Calu3 (cell line): ENCODE results near the gene ZFR. TPM values are rescaled to one million over a fixed set of nuclear protein-coding genes. Genes with fewer than 3 reads are reported as not detected.

Source experiments
- Bru-seq: library from RNA; stranded (reverse); fragments of 400-500 nt; gene quantifications from one replicate; lab custom pipeline; 2021; lab: Mats Ljungman, UMichigan
- BruChase-seq, 2 experiments: library from RNA; stranded (reverse); fragments of 400-500 nt; gene quantifications; one replicate each; lab custom pipeline; 2021; lab: Mats Ljungman, UMichigan
- BruUV-seq: library from RNA; stranded (reverse); fragments of 400-500 nt; replicated peaks from 2 replicates; lab custom pipeline; 2021; lab: Mats Ljungman, UMichigan
- CTCF ChIA-PET: fragments of 300-600 bp; sonication (Branson Sonifier 250); formaldehyde crosslinking; loops from one replicate; lab custom pipeline; 2022; ENCODE audit warnings: antibody characterized with exemption; lab: Charles Lee
- DNase-seq: peaks from one replicate; pipeline ENCODE4 v3.0.0; 2022
- H3K27ac Mint-ChIP-seq: one replicate; pipeline ENCODE4 v1.8.0; 2022; ENCODE audit warnings: mixed read lengths; ENCODE audit not compliant: unreplicated experiment
- H3K27me3 Mint-ChIP-seq: one replicate; pipeline ENCODE4 v1.8.0; 2022; ENCODE audit warnings: mixed read lengths; ENCODE audit not compliant: unreplicated experiment
- H3K36me3 Mint-ChIP-seq: one replicate; pipeline ENCODE4 v1.8.0; 2022; ENCODE audit warnings: mild to moderate bottlenecking, moderate library complexity, mixed read lengths; ENCODE audit not compliant: insufficient read depth, unreplicated experiment
- H3K4me1 Mint-ChIP-seq: one replicate; pipeline ENCODE4 v1.8.0; 2022; ENCODE audit warnings: mild to moderate bottlenecking, low read depth, mixed read lengths; ENCODE audit not compliant: unreplicated experiment
- H3K4me3 Mint-ChIP-seq: one replicate; pipeline ENCODE4 v1.8.0; 2022; ENCODE audit warnings: mild to moderate bottlenecking, low read depth, moderate library complexity, mixed read lengths; ENCODE audit not compliant: unreplicated experiment
- H3K9me3 Mint-ChIP-seq: one replicate; pipeline ENCODE4 v1.8.0; 2022; ENCODE audit warnings: low read depth, mixed read lengths; ENCODE audit not compliant: unreplicated experiment
- CTCF ChIP-seq: fragments of 200-600 bp; IDR thresholded peaks from one replicate; pipeline ENCODE4 v1.8.0; 2022; ENCODE audit warnings: antibody characterized with exemption; ENCODE audit not compliant: unreplicated experiment
- intact Hi-C: fragments of 100-400 bp; cut with micrococcal nuclease; formaldehyde crosslinking; loops from one replicate; pipeline ENCODE4 v1.10.0; 2022; ENCODE audit not compliant: unreplicated experiment
- long read RNA-seq: library from polyadenylated mRNA; stranded (forward); transcript quantifications from one replicate; pipeline ENCODE4 v2.0.0, GENCODE V29; 2022
- total RNA-seq: library from RNA; stranded (reverse); gene quantifications from 2 replicates; pipeline ENCODE4 v1.2.3, GENCODE V29; 2022

ZFR gene
- total RNA-seq: 61.1 and 63.4 TPM in 2 replicates
- Bru-seq, nascent RNA: percentile 95 among the genes with signal in this experiment
- percentile 91 among the genes with signal in this experiment for BruChase-seq, experiment 1, labeled RNA remaining after a 6-hour chase
- BruChase-seq, experiment 2, labeled RNA remaining after a 2-hour chase: percentile 92 among the genes with signal in this experiment
- long read RNA-seq, full-length matches to known transcripts: 45 of 65 reads
- long read RNA-seq, partial matches to known transcripts: 12 of 65 reads
- long read RNA-seq, other reads (novel, unspliced or antisense): 8 of 65 reads

GRCh38 chr5:32444431-32445286 is at the start of gene ZFR:
TSS of gene ZFR (minus strand) at chr5:32444740. CDS start at chr5:32444658, 82 bp downstream.
- Mint-ChIP-seq H3K4me1 (peaks cover 22% of the 10 kb centered on the region), H3K4me3 (peak within 1 kb of the TSS; percentile 85), H3K27ac (peak within 1 kb of the TSS; percentile 76), H3K27me3 (no peaks in the 10 kb centered on the region), H3K9me3 (peaks cover 3% of the 10 kb centered on the region), H3K36me3 (peaks cover 52% of the 10 kb centered on the region)
- CTCF ChIA-PET: interaction anchor here (0.8 kb wide), 1 partner anchor 27 kb away, joined by 3 read pairs; no protein-coding TSS in a partner anchor
- peak; percentile 93 for DNase-seq
- TSS peak; percentile 32 for BruUV-seq
- TF ChIP-seq CTCF: no peak
- intact Hi-C loops: no loop called here

DNA sequence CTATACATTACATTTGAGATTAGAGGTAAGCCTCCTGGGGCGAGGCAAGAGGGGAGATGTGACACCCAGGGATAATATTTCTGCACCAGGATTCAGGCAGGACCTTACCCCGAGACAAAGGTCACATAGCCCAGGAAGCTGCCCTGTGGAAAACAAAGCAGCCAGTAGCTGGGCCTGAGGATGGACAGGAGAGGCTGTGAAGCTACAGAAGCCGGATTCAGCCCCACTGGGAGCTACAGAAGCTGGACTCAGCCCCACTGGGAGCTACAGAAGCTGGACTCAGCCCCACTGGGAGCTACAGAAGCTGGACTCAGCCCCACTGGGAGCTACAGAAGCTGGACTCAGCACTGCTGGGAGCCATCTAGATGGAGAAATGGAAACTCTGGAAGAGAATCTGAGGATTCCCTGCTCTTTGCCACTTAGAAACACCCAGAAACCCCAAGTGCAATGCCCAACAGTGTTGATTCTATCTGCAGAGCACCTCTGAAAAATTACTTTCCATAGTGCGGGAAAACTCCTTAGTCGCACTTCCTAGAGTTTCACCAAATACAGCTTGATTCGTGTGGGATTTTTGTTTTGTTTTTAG is 46.5 kb upstream of the ZFR start:
- no peak overlapping the region for H3K4me3 Mint-ChIP-seq
- H3K4me1 Mint-ChIP-seq: no peaks in the 10 kb centered on the region
- no peak overlapping the region for H3K27ac Mint-ChIP-seq
- H3K9me3 Mint-ChIP-seq: no peaks in the 10 kb centered on the region
- H3K27me3 Mint-ChIP-seq: no peaks in the 10 kb centered on the region
- TF ChIP-seq CTCF: no peak
- no TSS peak for BruUV-seq
- CTCF ChIA-PET: interaction anchor here (1.4 to 3.7 kb wide), 2 partner anchors 91 to 99 kb away, joined by 4 to 61 read pairs; no protein-coding TSS in a partner anchor
- intact Hi-C loops: loop anchor here (10.0 kb wide), 1 partner anchor 424 kb away; no protein-coding TSS in a partner anchor
- H3K36me3 Mint-ChIP-seq: no peaks in the 10 kb centered on the region
- DNase-seq: no peak

DNA sequence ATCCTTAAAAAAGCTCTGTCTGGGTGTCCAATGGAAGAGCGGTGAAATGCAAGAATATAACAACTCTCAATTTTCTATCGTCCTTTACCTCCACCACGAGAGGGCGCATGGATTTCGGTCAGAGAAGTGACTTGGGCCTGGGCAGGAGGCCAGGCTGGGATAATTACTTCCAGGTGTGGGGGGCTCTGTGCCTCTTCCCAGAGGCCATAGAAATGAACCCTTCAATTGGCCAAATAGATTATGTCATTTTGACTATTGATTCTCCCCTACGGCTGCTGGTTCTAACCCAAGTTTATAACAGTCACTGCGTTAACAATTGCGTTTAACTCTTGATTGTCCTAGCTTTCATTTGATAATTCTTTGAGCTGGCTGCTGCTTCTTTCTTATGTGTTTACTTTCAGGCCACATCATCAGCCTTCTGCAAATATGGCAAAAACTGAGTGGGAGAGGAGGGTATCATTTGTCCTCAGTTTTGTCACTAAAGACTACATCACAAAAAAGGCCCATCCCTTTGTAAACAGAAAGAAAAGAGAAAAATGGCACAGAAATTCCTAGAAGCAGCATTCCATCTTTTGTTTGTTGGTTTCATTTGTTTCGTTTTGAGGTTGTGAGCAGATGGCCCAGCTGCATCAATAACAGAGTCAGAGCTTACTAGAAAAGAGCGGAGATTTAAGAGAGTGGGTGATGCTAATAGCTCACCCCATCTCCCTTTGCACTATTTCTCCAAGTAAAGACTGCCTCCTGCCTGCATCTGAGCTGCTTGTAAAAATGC is 45.4 kb upstream of the ZFR start:
- peak; percentile 82 for DNase-seq
- BruUV-seq: no TSS peak
- H3K9me3 Mint-ChIP-seq: no peaks in the 10 kb centered on the region
- no peak overlapping the region for H3K27ac Mint-ChIP-seq
- no peaks in the 10 kb centered on the region for H3K27me3 Mint-ChIP-seq
- no peaks in the 10 kb centered on the region for H3K4me1 Mint-ChIP-seq
- intact Hi-C loops: loop anchor here (1.0 to 10.0 kb wide), 3 partner anchors 100 to 425 kb away; no protein-coding TSS in a partner anchor
- no peaks in the 10 kb centered on the region for H3K36me3 Mint-ChIP-seq
- no peak overlapping the region for H3K4me3 Mint-ChIP-seq
- CTCF ChIA-PET: interaction anchor here (3.7 kb wide), 1 partner anchor 100 kb away, joined by 61 read pairs; no protein-coding TSS in a partner anchor
- peak; percentile 82 for TF ChIP-seq CTCF
